Testis (tissue), 2 donors: ENCODE data around the gene SRGAP1.

Experiments
- POLR2A ChIP-seq: fragments of 450-650 bp; IDR thresholded peaks from one replicate; pipeline ENCODE4 v1.6.1; 2017; ENCODE audit warnings: antibody characterized with exemption, mild to moderate bottlenecking, moderate library complexity
- TF ChIP-seq, protein P1 (sequence below), 3 experiments: fragments of 450-650 bp in 2 of 3; fragments of 200-600 bp in 1 of 3; sonication (generic) in 1 of 3; IDR thresholded peaks; one replicate each; pipeline ENCODE4 v1.5.1; 2016 to 2019; ENCODE audit warnings: antibody characterized with exemption in 3 of 3, mild to moderate bottlenecking in 2 of 3, moderate library complexity in 1 of 3

DNA sequence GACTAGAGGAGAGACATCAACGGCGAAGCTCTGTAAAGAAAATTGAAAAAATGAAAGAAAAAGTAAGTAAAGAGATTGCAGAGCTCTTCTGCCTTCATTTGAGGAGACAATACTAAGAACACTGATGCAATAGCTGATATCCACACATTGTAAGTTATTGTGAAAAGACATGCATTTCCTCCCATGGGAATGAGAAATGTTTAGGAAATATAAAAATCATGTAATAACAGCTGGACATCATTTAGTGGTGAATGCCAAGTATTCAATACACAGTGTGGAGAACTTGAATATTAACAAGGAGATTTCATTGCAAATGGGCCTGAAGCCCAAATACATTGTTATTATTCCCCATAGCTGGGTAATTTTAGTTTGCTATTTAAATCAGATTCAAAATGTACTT, 198.4 kb downstream of the SRGAP1 start:
- TF ChIP-seq, protein P1, sequence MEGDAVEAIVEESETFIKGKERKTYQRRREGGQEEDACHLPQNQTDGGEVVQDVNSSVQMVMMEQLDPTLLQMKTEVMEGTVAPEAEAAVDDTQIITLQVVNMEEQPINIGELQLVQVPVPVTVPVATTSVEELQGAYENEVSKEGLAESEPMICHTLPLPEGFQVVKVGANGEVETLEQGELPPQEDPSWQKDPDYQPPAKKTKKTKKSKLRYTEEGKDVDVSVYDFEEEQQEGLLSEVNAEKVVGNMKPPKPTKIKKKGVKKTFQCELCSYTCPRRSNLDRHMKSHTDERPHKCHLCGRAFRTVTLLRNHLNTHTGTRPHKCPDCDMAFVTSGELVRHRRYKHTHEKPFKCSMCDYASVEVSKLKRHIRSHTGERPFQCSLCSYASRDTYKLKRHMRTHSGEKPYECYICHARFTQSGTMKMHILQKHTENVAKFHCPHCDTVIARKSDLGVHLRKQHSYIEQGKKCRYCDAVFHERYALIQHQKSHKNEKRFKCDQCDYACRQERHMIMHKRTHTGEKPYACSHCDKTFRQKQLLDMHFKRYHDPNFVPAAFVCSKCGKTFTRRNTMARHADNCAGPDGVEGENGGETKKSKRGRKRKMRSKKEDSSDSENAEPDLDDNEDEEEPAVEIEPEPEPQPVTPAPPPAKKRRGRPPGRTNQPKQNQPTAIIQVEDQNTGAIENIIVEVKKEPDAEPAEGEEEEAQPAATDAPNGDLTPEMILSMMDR (IDR thresholded peaks at IDR 0.05): no peak
- TF ChIP-seq POLR2A: no peak
